Measurements from ENCODE around the gene PIP5KL1.

Gene PIP5KL1, protein sequence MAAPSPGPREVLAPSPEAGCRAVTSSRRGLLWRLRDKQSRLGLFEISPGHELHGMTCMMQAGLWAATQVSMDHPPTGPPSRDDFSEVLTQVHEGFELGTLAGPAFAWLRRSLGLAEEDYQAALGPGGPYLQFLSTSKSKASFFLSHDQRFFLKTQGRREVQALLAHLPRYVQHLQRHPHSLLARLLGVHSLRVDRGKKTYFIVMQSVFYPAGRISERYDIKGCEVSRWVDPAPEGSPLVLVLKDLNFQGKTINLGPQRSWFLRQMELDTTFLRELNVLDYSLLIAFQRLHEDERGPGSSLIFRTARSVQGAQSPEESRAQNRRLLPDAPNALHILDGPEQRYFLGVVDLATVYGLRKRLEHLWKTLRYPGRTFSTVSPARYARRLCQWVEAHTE
- total RNA-seq, result 1.5 to 8.6 (median 2.4) reads per million in 9 experiments

DNA sequence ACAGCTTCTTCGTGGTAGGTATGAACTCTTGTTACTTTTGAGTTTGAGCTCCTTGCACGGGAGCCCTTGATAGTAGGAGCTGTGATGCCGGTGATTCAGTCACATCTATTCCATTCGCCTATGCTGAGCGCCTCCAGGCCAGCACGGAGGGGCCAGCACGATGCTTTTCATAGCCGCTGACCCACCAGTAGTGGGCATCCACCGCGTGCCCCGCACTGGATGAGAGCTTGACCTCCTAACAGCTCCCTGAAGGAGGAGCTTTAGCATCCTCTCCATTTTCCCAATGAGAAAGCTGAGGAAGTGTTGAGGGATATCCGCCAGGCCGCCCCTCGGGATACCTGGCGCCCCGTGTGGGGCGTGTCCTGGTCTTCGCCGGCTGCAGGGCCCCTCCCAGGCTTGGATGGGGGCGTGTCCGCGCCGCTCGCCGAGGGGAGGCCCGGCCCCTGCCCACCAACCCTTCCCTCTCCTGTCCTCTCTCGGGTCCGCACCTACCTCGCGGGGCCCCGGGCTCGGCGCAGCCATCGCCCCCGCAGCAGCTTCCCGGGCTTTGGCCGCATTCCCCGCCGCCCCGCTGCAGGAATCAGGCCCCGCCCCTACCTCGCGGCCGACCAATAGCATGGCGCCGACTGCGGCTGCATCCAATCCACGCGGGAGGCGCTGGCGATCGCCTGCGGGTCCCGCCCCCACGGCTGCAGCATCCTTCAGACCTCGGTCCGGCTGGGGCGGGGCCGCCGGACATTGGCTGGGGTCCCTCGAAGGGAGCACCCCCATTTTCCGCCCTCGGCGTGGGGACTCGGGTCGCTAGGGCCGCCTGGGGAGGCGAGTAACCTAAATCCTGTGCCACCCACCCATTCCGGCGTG, at the start of gene PIP5KL1:
Gene PIP5KL1, minus strand, starts transcription at position 547 of the 861 bp plus-strand sequence. Its CDS starts 25 bp downstream, at position 522.
- peak; percentile 49 to 63 (median 60) for DNase-seq
- Mint-ChIP-seq H3K4me1 (ENCODE audit: low read depth in 2 of 2) (peaks cover 20 to 26% of the 10 kb centered on the region in 2 donors), H3K27me3 (peaks cover 0 to 7% of the 10 kb centered on the region in 2 donors), H3K36me3 (ENCODE audit: insufficient read depth) (peaks cover 31% of the 10 kb centered on the region), H3K9me3 (no peaks in the 10 kb centered on the region), H3K4me3 (peak within 1 kb of the TSS; percentile 78 to 85), H3K27ac (peak within 1 kb of the TSS; percentile 39 to 81)
- ATAC-seq (replicated peaks), result peak; percentile 68

- Mint-ChIP-seq H3K27me3 (no peaks in the 10 kb centered on the region), H3K4me3 (peak overlapping the region; percentile 95 to 98), H3K27ac (peak overlapping the region; percentile 93 to 99), H3K9me3 (no peaks in the 10 kb centered on the region), H3K36me3 (ENCODE audit: insufficient read depth) (peaks cover 34% of the 10 kb centered on the region), H3K4me1 (ENCODE audit: low read depth in 2 of 2) (peaks cover 37% of the 10 kb centered on the region in 2 donors)
- ATAC-seq (replicated peaks) (peak; percentile 29), DNase-seq (peak; percentile 32 to 47 (median 42))
Observed at GRCh38 chr9:127980060-127980705, 49.6 kb upstream of the PIP5KL1 start.

- DNase-seq (no peak), ATAC-seq (replicated peaks) (no peak)
- Mint-ChIP-seq H3K27ac (peak overlapping the region; percentile 93 to 99), H3K4me3 (peak overlapping the region; percentile 95 to 98), H3K9me3 (no peaks in the 10 kb centered on the region), H3K4me1 (ENCODE audit: low read depth in 2 of 2) (peaks cover 40 to 43% of the 10 kb centered on the region in 2 donors), H3K27me3 (no peaks in the 10 kb centered on the region), H3K36me3 (ENCODE audit: insufficient read depth) (peaks cover 38% of the 10 kb centered on the region)
Observed at GRCh38 chr9:127979333-127980059, 48.9 kb upstream of the PIP5KL1 start.

DNA sequence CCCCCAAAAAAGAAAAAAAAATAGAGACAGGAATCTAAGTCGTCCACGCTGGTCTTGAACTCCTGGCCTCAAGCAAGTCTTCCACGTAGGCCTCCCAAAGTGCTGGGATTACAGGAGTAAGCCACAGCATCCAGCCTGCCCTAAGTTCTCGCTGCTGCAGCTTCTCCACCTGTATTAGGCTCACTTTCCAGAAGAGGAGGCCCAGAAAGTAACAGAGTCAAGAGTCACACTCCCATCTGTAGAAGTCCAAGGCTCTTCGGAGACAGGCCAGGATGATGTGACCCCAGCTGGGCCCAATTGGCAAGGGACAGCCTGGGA, 48.4 kb upstream of the PIP5KL1 start:
- peaks cover 46 to 48% of the 10 kb centered on the region in 2 donors for H3K4me1 Mint-ChIP-seq (ENCODE audit: low read depth in 2 of 2)
- peak overlapping the region; percentile 93 to 99 for H3K27ac Mint-ChIP-seq
- H3K4me3 Mint-ChIP-seq, result peak overlapping the region; percentile 95 to 98
- DNase-seq (no peak), ATAC-seq (replicated peaks) (no peak)
- no peaks in the 10 kb centered on the region for H3K27me3 Mint-ChIP-seq
- H3K9me3 Mint-ChIP-seq, result no peaks in the 10 kb centered on the region
- H3K36me3 Mint-ChIP-seq (ENCODE audit: insufficient read depth), result peaks cover 38% of the 10 kb centered on the region

DNA sequence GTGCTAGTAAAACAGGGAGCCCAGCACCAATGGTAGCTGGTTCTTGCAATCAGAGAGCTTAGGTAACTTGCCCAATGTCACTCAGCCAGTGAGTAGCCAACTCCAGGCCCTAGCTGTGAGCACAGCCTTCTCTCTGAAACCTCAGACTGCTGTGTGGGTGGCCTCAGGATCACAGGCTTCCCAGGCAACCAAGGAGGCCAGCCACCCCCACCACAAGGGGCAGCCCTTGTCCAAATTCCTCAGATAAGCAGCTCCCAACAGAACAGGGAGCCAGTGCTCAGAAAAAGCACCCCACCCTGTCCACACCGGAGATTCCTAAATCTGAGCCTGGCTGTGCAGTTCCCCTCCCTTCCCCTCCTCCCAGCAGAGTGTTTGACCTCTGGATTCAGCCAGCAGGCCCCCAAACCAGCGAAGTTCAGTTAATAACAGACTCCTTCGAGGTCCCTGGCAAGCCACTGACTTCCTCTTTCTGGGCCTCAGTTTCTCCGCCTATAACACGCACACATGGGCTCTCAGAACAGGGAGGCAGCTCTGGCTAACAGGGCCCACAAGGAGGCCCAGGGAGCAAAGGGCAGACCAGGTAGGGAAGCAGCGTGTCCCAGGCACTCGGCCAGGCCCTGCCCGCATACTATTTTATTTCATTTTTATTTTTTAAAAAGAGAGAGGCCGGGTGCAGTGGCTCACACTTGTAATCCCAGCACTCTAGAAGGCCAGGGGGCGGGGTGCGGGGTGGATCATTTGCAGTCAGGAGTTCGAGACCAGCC, 47.5 kb upstream of the PIP5KL1 start:
- Mint-ChIP-seq H3K4me3 (peak overlapping the region; percentile 95 to 98), H3K9me3 (no peaks in the 10 kb centered on the region), H3K4me1 (ENCODE audit: low read depth in 2 of 2) (peaks cover 53 to 57% of the 10 kb centered on the region in 2 donors), H3K27me3 (no peaks in the 10 kb centered on the region), H3K36me3 (ENCODE audit: insufficient read depth) (peaks cover 38% of the 10 kb centered on the region), H3K27ac (peak overlapping the region; percentile 93 to 99)
- ATAC-seq (replicated peaks), result no peak
- DNase-seq, result no peak

DNA sequence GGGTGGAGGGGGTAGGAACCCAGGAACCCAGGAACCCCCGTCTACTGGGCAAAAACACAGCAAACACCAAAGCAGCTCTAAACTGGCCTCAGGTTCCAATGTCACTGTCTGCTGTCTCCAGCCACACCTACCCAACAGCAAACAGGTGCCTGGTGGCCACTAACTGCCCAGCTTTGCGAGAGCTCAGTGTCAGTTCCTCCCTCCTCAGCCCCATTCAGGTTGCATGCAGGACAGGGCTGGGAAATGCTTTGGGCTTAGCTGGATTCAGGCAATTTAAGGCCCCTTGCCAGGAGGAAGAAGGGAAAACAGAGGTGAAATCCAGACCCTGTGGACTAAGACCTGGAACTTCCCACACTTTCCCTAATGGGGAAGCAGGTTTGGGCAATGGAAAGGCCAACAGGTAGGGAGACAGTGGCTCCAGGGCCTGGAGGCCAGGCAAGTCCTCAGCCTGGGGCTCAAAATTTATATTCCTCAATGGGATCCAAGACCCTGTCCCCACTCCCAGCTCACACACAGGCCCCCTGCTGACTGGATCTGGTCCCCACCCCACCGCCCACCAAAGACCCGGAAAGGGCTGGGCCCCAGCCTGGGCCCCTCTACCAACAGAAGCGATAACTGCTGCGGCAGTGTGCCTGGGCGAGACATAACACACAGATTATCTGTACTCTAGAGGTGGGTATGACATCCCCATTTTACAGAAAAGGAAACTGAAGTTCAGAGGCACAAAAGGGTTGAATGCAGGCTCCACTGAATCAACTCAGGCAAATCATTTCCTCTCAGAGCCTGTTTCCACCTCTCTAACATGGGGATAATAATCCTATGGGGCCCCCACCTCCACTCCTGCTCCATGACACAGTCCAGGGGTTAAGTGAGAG, 46.7 kb upstream of the PIP5KL1 start:
- H3K4me3 Mint-ChIP-seq, result peak overlapping the region; percentile 95 to 98
- no peak for ATAC-seq (replicated peaks)
- peak overlapping the region; percentile 93 to 99 for H3K27ac Mint-ChIP-seq
- peaks cover 61 to 65% of the 10 kb centered on the region in 2 donors for H3K4me1 Mint-ChIP-seq (ENCODE audit: low read depth in 2 of 2)
- DNase-seq, result no peak
- no peaks in the 10 kb centered on the region for H3K9me3 Mint-ChIP-seq
- H3K36me3 Mint-ChIP-seq (ENCODE audit: insufficient read depth), result peaks cover 43% of the 10 kb centered on the region
- H3K27me3 Mint-ChIP-seq, result no peaks in the 10 kb centered on the region

- peak in 2 of 3 experiments; percentile 57 to 59 for DNase-seq
- H3K27ac Mint-ChIP-seq, result peak overlapping the region; percentile 93 to 99
- peak overlapping the region; percentile 95 to 98 for H3K4me3 Mint-ChIP-seq
- peaks cover 51% of the 10 kb centered on the region for H3K36me3 Mint-ChIP-seq (ENCODE audit: insufficient read depth)
- H3K27me3 Mint-ChIP-seq, result no peaks in the 10 kb centered on the region
- peaks cover 64 to 69% of the 10 kb centered on the region in 2 donors for H3K4me1 Mint-ChIP-seq (ENCODE audit: low read depth in 2 of 2)
- H3K9me3 Mint-ChIP-seq, result no peaks in the 10 kb centered on the region
- peak; percentile 43 for ATAC-seq (replicated peaks)
Observed at GRCh38 chr9:127976498-127976897, 45.9 kb upstream of the PIP5KL1 start.

DNA sequence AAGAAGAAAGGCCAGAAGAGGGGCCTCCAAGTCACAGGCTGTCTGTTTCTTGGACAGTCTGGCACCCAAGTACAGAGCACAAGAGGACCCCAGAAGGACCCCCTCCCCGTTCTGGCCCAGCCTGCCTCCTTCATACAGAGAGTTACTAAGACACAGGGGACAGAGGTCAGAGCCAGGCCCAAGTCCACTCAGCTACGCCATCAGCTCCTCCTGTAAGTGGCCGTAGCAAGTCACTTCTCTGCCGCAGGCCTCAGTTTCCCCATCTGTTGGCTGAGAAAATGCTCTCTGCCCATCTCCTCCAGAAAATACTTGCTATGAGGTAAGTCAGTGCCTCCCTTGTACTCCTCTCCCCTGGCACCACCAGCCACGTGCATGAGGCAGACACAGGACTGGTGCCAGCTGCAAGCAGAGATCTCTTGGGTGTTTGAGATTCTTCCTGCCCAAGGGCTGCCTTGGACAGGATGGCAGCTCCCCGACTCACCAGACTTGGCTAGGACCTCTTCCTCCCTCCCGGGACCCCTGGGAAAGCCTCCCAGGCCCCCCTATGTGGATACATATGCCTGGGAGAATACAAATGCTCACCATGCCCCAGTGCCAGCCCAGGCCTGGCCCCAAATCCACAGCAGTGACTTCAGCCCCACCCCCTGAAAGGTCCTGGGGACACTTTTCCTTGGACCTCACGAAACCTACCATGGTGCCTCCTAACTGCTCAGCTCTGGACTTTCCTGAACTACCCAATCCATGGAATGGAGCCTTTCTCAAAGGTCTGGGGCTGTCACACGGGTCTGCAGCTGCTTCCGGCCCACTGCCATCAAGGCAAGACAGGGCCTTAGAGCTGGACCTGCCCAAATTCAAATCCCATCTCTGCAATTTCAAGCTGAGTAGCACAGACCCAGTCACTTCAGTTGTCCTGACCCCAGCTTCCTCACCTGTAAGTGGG, 45.1 kb upstream of the PIP5KL1 start:
- peaks cover 69 to 73% of the 10 kb centered on the region in 2 donors for H3K4me1 Mint-ChIP-seq (ENCODE audit: low read depth in 2 of 2)
- H3K27ac Mint-ChIP-seq, result peak overlapping the region; percentile 93 to 99
- no peaks in the 10 kb centered on the region for H3K27me3 Mint-ChIP-seq
- DNase-seq, result no peak
- H3K4me3 Mint-ChIP-seq, result peak overlapping the region; percentile 95 to 98
- peaks cover 59% of the 10 kb centered on the region for H3K36me3 Mint-ChIP-seq (ENCODE audit: insufficient read depth)
- H3K9me3 Mint-ChIP-seq, result no peaks in the 10 kb centered on the region
- ATAC-seq (replicated peaks), result no peak

- H3K9me3 Mint-ChIP-seq, result no peaks in the 10 kb centered on the region
- H3K4me3 Mint-ChIP-seq, result peak overlapping the region; percentile 95 to 98
- no peak for DNase-seq
- peaks cover 76 to 82% of the 10 kb centered on the region in 2 donors for H3K4me1 Mint-ChIP-seq (ENCODE audit: low read depth in 2 of 2)
- H3K36me3 Mint-ChIP-seq (ENCODE audit: insufficient read depth), result peaks cover 64% of the 10 kb centered on the region
- peak overlapping the region; percentile 93 to 99 for H3K27ac Mint-ChIP-seq
- ATAC-seq (replicated peaks), result no peak
- H3K27me3 Mint-ChIP-seq, result no peaks in the 10 kb centered on the region
Observed at GRCh38 chr9:127974769-127975261, 44.2 kb upstream of the PIP5KL1 start.

GRCh38 chr9:127974001-127974768, 43.6 kb upstream of the PIP5KL1 start:
- ATAC-seq (replicated peaks) (no peak), DNase-seq (no peak)
- Mint-ChIP-seq H3K36me3 (ENCODE audit: insufficient read depth) (peaks cover 63% of the 10 kb centered on the region), H3K4me3 (peak overlapping the region; percentile 83 to 98), H3K9me3 (no peaks in the 10 kb centered on the region), H3K4me1 (ENCODE audit: low read depth in 2 of 2) (peaks cover 79 to 87% of the 10 kb centered on the region in 2 donors), H3K27me3 (no peaks in the 10 kb centered on the region), H3K27ac (peak overlapping the region; percentile 95 to 99)

Measured in effector memory CD8-positive, alpha-beta T cell (primary cell).